PC-9 (cell line): ENCODE results near the gene AOPEP. TPM values are rescaled to one million over a fixed set of nuclear protein-coding genes. Genes with fewer than 3 reads are reported as not detected.

ENCODE experiments used
- BruUV-seq: library from RNA; stranded (reverse); fragments of 400-500 nt; replicated peaks from 2 replicates; lab custom pipeline; 2021; lab: Mats Ljungman, UMichigan
- CTCF ChIA-PET: fragments of 300-600 bp; sonication (Branson Sonifier 250); formaldehyde crosslinking; loops from one replicate; lab custom pipeline; 2022; ENCODE audit warnings: antibody characterized with exemption; lab: Charles Lee
- POLR2A ChIA-PET: fragments of 300-600 bp; sonication (Branson Sonifier 250); formaldehyde crosslinking; loops from one replicate; lab custom pipeline; 2022; ENCODE audit warnings: antibody characterized with exemption; ENCODE audit not compliant: unreplicated experiment; lab: Charles Lee
- DNase-seq, 2 experiments: peaks; one replicate each; pipeline versions ENCODE4 v3.0.0 to v3.0.0-alpha.2; 2015 to 2022; ENCODE audit warnings: mixed read lengths in 1 of 2
- H2AFZ ChIP-seq: fragments of 200-600 bp; sonication (generic); 2 replicates; pipeline ENCODE4 v1.8.1; 2017; ENCODE audit warnings: antibody characterized with exemption
- H3F3A ChIP-seq: fragments of 200-600 bp; sonication (generic); 2 replicates; pipeline ENCODE4 v1.8.1; 2017; ENCODE audit warnings: antibody characterized with exemption, mild to moderate bottlenecking, low read depth; ENCODE audit not compliant: insufficient read depth
- H3K27ac ChIP-seq: fragments of 200-600 bp; sonication (generic); 2 replicates; pipeline ENCODE4 v1.6.1; 2016; ENCODE audit warnings: mixed run types
- H3K27me3 ChIP-seq: fragments of 200-600 bp; sonication (generic); 2 replicates; pipeline ENCODE4 v1.6.1; 2016; ENCODE audit warnings: low read depth, mixed run types; ENCODE audit not compliant: insufficient read depth
- H3K36me3 ChIP-seq: fragments of 200-600 bp; sonication (generic); 2 replicates; pipeline ENCODE4 v1.6.1; 2016; ENCODE audit warnings: low read depth, mixed run types
- H3K4me1 ChIP-seq: fragments of 200-600 bp; sonication (generic); replicated peaks from 2 replicates; pipeline ENCODE4 v1.6.1; 2016; ENCODE audit warnings: mixed run types; ENCODE audit not compliant: insufficient read depth
- H3K4me2 ChIP-seq: fragments of 200-600 bp; sonication (generic); 2 replicates; pipeline ENCODE4 v1.6.1; 2017; ENCODE audit warnings: mixed run types
- H3K4me3 ChIP-seq: fragments of 200-600 bp; sonication (generic); 2 replicates; pipeline ENCODE4 v1.6.1; 2016; ENCODE audit warnings: mixed run types
- H3K79me2 ChIP-seq: fragments of 200-600 bp; sonication (generic); 2 replicates; pipeline ENCODE4 v1.6.1; 2017; ENCODE audit warnings: low read depth, mixed run types
- H3K9me2 ChIP-seq: fragments of 200-600 bp; sonication (generic); 2 replicates; pipeline ENCODE4 v1.8.1; 2017; ENCODE audit warnings: mild to moderate bottlenecking; ENCODE audit not compliant: insufficient read depth
- H3K9me3 ChIP-seq: fragments of 200-600 bp; sonication (generic); 2 replicates; pipeline ENCODE4 v1.8.1; 2016; ENCODE audit warnings: low read depth; ENCODE audit not compliant: insufficient read depth
- H4K20me1 ChIP-seq: fragments of 200-600 bp; sonication (generic); 2 replicates; pipeline ENCODE4 v1.8.1; 2017; ENCODE audit not compliant: insufficient read depth
- EZH2 ChIP-seq: fragments of 200-600 bp; sonication (generic); IDR thresholded peaks from 2 replicates; pipeline ENCODE4 v1.8.0; 2017; ENCODE audit warnings: antibody characterized with exemption, low read depth
- intact Hi-C: fragments of 100-400 bp; cut with micrococcal nuclease; formaldehyde crosslinking; loops from one replicate; pipeline ENCODE4 v1.10.0; 2022; ENCODE audit not compliant: unreplicated experiment
- total RNA-seq: library from RNA; stranded (reverse); gene quantifications from 2 replicates; pipeline ENCODE4 v1.2.3, GENCODE V29; 2021
- TF ChIP-seq, protein P1 (sequence below): fragments of 200-600 bp; sonication (generic); conservative IDR thresholded peaks from 2 replicates; pipeline ENCODE4 v1.6.1; 2017; ENCODE audit warnings: mixed run types, antibody characterized with exemption, mild to moderate bottlenecking, moderate library complexity

The AOPEP gene
- total RNA-seq, 1 experiment from 2014 or later = 90.0 TPM

DNA sequence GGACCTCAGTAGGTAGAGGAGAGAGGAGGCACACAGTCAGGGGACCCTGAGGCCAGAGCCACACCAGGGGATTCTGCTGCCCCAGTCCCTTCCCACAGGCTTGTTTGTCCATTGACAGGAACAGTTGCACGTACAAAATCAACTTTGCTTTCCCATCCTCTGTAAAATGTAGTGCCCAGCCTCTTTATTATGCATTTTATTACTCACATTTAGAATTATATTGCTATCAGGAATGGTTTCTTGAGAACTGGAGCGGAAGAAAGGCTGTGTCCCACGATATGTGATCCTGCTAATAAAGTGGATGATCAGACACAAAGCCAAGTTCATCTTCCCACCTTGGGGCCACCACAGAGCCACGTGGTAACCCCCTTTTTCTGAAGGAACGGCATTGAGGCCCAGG, 313.6 kb downstream of the AOPEP start:
- Histone ChIP-seq H3K4me2 (no peak overlapping the region), H3F3A (peaks cover 53% of the 10 kb centered on the region), H3K36me3 (peaks cover 32% of the 10 kb centered on the region), H3K4me3 (no peak overlapping the region), H2AFZ (no peak overlapping the region), H3K79me2 (peaks cover 88% of the 10 kb centered on the region), H3K27me3 (no peaks in the 10 kb centered on the region), H4K20me1 (peaks cover 49% of the 10 kb centered on the region), H3K4me1 (peaks cover 27% of the 10 kb centered on the region), H3K9me2 (no peaks in the 10 kb centered on the region), H3K9me3 (no peaks in the 10 kb centered on the region), H3K27ac (no peak overlapping the region)
- intact Hi-C loops = no loop called here
- no TSS peak for BruUV-seq
- CTCF ChIA-PET = no interaction called here
- DNase-seq = no peak
- TF ChIP-seq, protein P1, sequence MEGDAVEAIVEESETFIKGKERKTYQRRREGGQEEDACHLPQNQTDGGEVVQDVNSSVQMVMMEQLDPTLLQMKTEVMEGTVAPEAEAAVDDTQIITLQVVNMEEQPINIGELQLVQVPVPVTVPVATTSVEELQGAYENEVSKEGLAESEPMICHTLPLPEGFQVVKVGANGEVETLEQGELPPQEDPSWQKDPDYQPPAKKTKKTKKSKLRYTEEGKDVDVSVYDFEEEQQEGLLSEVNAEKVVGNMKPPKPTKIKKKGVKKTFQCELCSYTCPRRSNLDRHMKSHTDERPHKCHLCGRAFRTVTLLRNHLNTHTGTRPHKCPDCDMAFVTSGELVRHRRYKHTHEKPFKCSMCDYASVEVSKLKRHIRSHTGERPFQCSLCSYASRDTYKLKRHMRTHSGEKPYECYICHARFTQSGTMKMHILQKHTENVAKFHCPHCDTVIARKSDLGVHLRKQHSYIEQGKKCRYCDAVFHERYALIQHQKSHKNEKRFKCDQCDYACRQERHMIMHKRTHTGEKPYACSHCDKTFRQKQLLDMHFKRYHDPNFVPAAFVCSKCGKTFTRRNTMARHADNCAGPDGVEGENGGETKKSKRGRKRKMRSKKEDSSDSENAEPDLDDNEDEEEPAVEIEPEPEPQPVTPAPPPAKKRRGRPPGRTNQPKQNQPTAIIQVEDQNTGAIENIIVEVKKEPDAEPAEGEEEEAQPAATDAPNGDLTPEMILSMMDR = no peak
- no peak for TF ChIP-seq EZH2
- POLR2A ChIA-PET = no interaction called here

DNA sequence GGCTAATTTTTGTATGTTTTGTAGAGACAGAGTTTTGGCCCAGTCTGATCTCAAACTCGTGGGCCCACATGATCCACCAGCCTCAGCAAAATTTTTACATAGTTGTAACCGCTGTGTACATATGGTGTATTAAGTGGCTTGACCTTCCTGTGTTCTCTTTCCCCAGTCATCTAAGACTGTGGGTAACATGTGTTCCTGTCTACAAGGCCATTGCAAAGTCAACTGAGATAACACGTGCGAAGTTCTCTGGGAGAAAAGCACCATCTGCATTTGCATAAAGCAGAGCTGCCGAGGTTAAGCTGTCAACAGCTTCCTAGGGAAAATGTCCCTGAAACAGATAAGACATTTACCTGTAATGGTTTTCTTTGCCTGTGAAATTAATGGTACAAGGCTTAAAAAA, 317.3 kb downstream of the AOPEP start:
- H3K27ac ChIP-seq = no peak overlapping the region
- CTCF ChIA-PET = no interaction called here

DNA sequence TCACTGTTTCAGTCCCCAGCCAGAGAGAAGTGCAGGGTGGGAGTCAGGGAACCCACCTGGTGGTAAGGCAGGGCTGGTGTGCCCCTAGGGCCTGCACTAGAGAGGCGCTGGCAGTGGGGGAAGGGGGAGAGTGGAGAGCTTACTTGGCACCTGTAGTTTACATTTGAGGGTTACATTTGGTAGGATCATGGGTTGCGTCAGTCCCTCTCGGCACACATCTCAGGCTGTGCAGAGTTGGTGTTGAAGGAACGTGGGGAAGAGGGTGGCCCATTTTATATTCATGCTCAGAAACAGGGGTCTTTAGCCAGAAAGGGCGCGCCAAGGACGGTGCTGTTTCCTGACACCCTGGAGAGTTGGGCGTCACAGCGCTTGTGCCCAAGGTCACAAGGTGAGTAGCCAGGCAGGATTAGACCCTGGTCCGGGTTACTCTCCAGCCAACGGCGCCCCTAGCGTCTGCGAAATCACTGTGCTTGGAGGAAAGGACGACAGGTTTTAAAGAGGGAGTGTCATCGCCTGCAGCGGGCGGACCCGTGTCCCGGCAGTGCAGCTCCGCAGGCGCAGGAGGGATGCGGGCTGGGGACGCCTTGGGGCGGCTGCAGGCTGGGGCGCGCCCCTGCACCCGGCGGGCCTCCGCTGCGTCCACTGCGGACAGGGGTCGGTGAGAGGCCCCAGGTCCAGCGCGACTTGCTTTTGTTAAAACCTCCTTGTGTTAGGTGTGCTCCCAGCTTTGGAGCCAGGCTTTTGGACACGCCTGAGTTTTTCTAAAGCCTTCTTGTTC, 318.4 kb downstream of the AOPEP start:
- Histone ChIP-seq H3K36me3 (peaks cover 14% of the 10 kb centered on the region; the same call in 1 of the 2 replicates), H3K79me2 (peaks cover 92% of the 10 kb centered on the region), H3K27ac (peak overlapping the region; percentile 26; the same call in 1 of the 2 replicates), H3K4me3 (no peak overlapping the region), H3K27me3 (no peaks in the 10 kb centered on the region), H3K9me3 (no peaks in the 10 kb centered on the region), H3F3A (peaks cover 68% of the 10 kb centered on the region), H3K4me1 (peaks cover 30% of the 10 kb centered on the region), H2AFZ (no peak overlapping the region), H3K9me2 (no peaks in the 10 kb centered on the region), H3K4me2 (no peak overlapping the region), H4K20me1 (peaks cover 41% of the 10 kb centered on the region)
- no peak for DNase-seq
- BruUV-seq = no TSS peak
- intact Hi-C loops = no loop called here
- CTCF ChIA-PET = no interaction called here
- TF ChIP-seq EZH2 = no peak
- TF ChIP-seq, protein P1 = no peak
- POLR2A ChIA-PET = interaction anchor here (0.5 kb wide), 1 partner anchor 125 kb away, joined by 3 read pairs; no protein-coding TSS in a partner anchor

More for the DNA sequence above, 317.3 kb downstream of the AOPEP start:
- DNase-seq = peak in 1 of 2 experiments; percentile 32
- POLR2A ChIA-PET = no interaction called here
- H3K9me3 ChIP-seq = no peaks in the 10 kb centered on the region
- H3K36me3 ChIP-seq = peaks cover 19% of the 10 kb centered on the region
- peaks cover 92% of the 10 kb centered on the region for H3K79me2 ChIP-seq
- no peaks in the 10 kb centered on the region for H3K9me2 ChIP-seq
- peaks cover 60% of the 10 kb centered on the region for H3F3A ChIP-seq
- TF ChIP-seq, protein P1 = no peak
- TF ChIP-seq EZH2 = no peak
- H3K4me1 ChIP-seq = peaks cover 19% of the 10 kb centered on the region
- H3K27me3 ChIP-seq = no peaks in the 10 kb centered on the region
- H2AFZ ChIP-seq = no peak overlapping the region
- intact Hi-C loops = no loop called here
- H3K4me3 ChIP-seq = no peak overlapping the region
- BruUV-seq = no TSS peak
- no peak overlapping the region for H3K4me2 ChIP-seq
- H4K20me1 ChIP-seq = peaks cover 39% of the 10 kb centered on the region; the same call in 1 of the 2 replicates
